Mucosa of rectum (tissue), 2 donors: ENCODE results near the gene ITGA3.

Experiments used
- H3K27ac ChIP-seq, 2 donors: one replicate each; pipeline ENCODE4 v1.7.0; 2013; ENCODE audit warnings: inconsistent platforms in 2 of 2, low read depth in 2 of 2, low read length in 2 of 2
- H3K27me3 ChIP-seq, 2 donors: one replicate each; pipeline ENCODE4 v1.7.0; 2013; ENCODE audit warnings: low read length in 2 of 2; ENCODE audit not compliant: control insufficient read depth in 2 of 2, insufficient read depth in 2 of 2
- H3K36me3 ChIP-seq, 2 donors: one replicate each; pipeline ENCODE4 v1.7.0; 2013; ENCODE audit warnings: low read length in 2 of 2; ENCODE audit not compliant: control insufficient read depth in 2 of 2, insufficient read depth in 2 of 2
- H3K4me1 ChIP-seq, 2 donors: one replicate each; pipeline ENCODE4 v1.7.0; 2013; ENCODE audit warnings: low read length in 2 of 2, mild to moderate bottlenecking in 1 of 2; ENCODE audit not compliant: control insufficient read depth in 2 of 2, insufficient read depth in 2 of 2
- H3K4me3 ChIP-seq, 2 donors: one replicate each; pipeline ENCODE4 v1.7.0; 2013; ENCODE audit warnings: low read length in 2 of 2
- H3K9ac ChIP-seq, 2 donors: one replicate each; pipeline ENCODE4 v1.7.0; 2013; ENCODE audit warnings: low read length in 2 of 2, low read depth in 1 of 2, mild to moderate bottlenecking in 1 of 2
- H3K9me3 ChIP-seq, 2 donors: one replicate each; pipeline ENCODE4 v1.7.0; 2013; ENCODE audit warnings: low read length in 2 of 2; ENCODE audit not compliant: control insufficient read depth in 2 of 2
- donor health status: healthy.
- donor health status: Normal muscosa, but diverticular disease.

Gene ITGA3

DNA sequence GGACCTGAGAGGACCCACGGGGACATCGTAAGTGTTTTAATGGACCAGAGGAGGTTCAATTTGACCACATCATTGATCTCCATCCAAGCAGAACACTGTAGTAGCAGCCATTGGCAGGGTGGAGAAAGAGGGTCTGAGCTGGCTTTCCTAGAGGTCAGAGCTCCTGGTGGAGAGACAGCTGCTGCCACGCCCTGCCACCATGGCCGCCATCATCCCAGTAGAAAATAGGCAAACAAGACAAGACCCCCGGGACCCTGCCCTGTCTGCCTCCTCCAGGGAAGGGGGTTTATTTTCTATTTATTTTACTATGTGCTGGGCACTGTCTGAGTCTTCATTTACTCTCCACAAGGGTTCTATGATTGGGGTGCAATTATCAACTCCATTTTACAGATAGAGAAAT is 11.4 kb upstream of the ITGA3 start:
- H3K36me3 ChIP-seq: no peaks in the 10 kb centered on the region
- H3K27ac ChIP-seq: no peak overlapping the region
- H3K9ac ChIP-seq: no peak overlapping the region
- no peaks in the 10 kb centered on the region for H3K27me3 ChIP-seq
- H3K4me3 ChIP-seq: no peak overlapping the region
- H3K9me3 ChIP-seq: no peaks in the 10 kb centered on the region
- H3K4me1 ChIP-seq: peaks cover 0 to 22% of the 10 kb centered on the region in 2 donors

DNA sequence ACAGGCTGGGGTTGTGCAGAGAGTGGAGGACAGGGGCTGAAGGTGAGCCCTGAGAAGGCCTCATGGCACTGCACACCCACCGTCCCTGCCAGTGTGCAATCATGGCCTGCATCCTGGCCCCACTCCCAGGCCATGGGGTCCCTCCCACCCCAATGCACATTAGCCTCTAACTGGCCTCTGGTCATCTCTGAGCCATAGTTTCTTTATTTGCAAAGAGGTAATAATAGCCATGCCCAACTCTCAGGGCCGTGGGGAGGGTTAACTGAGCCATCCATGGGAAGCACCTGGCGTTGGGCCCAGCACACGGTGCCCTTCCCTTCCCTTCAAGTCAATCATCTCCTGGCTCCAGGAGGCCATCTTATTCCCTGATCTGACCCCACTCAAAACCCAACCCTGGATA is 10.8 kb upstream of the ITGA3 start:
- no peak overlapping the region for H3K9ac ChIP-seq
- no peaks in the 10 kb centered on the region for H3K9me3 ChIP-seq
- H3K36me3 ChIP-seq: no peaks in the 10 kb centered on the region
- H3K4me1 ChIP-seq: peaks cover 0 to 22% of the 10 kb centered on the region in 2 donors
- no peaks in the 10 kb centered on the region for H3K27me3 ChIP-seq
- H3K27ac ChIP-seq: no peak overlapping the region
- H3K4me3 ChIP-seq: no peak overlapping the region

DNA sequence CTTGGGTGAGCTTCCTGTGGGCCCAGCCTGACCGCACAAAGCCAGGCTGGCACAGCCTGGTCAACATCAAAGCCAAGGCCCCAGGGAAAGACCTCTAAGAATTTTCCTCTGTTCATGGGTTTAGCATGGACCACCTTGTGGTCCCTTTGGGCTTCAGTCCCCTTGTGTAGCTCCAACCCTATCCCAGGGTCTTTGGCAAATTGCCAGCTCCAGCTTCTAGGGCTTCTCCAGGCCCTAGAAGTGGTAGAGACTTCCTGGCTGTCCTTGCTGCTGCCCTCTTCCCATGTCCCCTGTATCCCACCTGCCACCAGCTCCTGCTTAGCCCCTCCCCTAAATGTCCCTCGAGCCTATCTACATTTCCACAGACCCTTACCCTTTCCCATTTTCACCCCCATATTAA is 9.7 kb upstream of the ITGA3 start:
- no peak overlapping the region for H3K27ac ChIP-seq
- no peaks in the 10 kb centered on the region for H3K36me3 ChIP-seq
- H3K4me1 ChIP-seq: peaks cover 3 to 27% of the 10 kb centered on the region in 2 donors
- no peaks in the 10 kb centered on the region for H3K27me3 ChIP-seq
- H3K4me3 ChIP-seq: no peak overlapping the region
- H3K9me3 ChIP-seq: no peaks in the 10 kb centered on the region
- H3K9ac ChIP-seq: no peak overlapping the region

DNA sequence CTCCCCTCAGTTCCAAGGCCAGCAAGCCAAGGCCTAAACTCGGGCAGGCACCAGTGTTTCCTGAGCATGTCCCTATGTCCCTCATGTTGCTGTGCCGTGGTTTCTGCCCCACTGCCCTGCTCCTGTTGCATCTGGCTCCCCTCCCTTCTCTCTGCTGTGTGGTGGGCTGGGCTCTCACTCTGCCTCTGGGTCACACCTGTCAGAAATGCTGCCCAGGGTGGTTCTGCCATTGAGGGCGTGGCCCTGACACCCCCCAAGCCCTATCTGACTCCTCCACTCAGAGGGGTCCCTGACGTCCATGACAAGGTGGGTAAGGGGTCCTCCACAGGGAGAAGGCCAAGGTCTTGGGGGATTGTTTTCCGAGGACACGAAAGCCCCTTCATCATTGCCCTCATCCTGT is 9.2 kb upstream of the ITGA3 start:
- H3K4me1 ChIP-seq: peaks cover 3 to 31% of the 10 kb centered on the region in 2 donors
- H3K9me3 ChIP-seq: no peaks in the 10 kb centered on the region
- no peaks in the 10 kb centered on the region for H3K36me3 ChIP-seq
- no peak overlapping the region for H3K27ac ChIP-seq
- no peaks in the 10 kb centered on the region for H3K27me3 ChIP-seq
- no peak overlapping the region for H3K4me3 ChIP-seq
- no peak overlapping the region for H3K9ac ChIP-seq

- no peak overlapping the region for H3K4me3 ChIP-seq
- H3K4me1 ChIP-seq: peaks cover 3 to 35% of the 10 kb centered on the region in 2 donors
- no peaks in the 10 kb centered on the region for H3K27me3 ChIP-seq
- no peak overlapping the region for H3K27ac ChIP-seq
- no peaks in the 10 kb centered on the region for H3K36me3 ChIP-seq
- H3K9me3 ChIP-seq: no peaks in the 10 kb centered on the region
- H3K9ac ChIP-seq: no peak overlapping the region
These were observed 8.8 kb upstream of the ITGA3 start for GRCh38 chr17:50047083-50047482.

DNA sequence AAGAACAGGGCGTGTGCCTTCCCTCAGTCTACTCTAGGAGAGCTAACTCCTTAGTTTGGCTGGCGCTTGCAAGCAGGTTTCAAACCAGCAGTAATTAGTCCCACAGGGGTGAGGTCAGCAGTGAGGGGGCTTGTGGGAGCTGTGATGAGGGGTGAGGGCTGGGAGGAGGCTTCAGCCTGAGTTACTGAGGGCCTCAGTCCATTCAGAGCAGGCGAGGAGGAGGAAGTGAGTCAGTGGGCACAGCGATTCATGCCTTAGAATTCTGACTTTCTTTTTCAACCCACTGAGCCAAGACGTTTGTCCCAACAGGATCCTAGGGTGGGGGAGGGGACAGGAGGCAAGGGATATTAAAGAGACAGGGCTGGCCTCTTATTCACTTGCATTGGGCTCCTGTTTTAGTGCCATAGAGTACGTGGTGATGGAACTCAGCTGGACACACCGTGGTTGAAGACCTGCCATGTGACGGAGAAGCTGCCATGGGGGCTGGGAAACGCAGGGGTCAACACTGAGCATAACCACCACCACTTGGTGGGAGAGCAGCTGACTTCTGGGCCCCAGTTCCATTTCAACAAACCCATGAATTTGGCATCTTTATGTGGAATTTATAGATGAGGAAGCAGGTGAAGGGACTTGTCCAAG is 8.3 kb upstream of the ITGA3 start:
- Histone ChIP-seq H3K36me3 (no peaks in the 10 kb centered on the region), H3K27me3 (no peaks in the 10 kb centered on the region), H3K27ac (no peak overlapping the region), H3K9me3 (no peaks in the 10 kb centered on the region), H3K4me3 (no peak overlapping the region), H3K4me1 (peaks cover 3 to 40% of the 10 kb centered on the region in 2 donors), H3K9ac (no peak overlapping the region)

GRCh38 chr17:50048146-50048720 is 7.7 kb upstream of the ITGA3 start:
- peaks cover 3 to 46% of the 10 kb centered on the region in 2 donors for H3K4me1 ChIP-seq
- no peak overlapping the region for H3K4me3 ChIP-seq

GRCh38 chr17:50048988-50049387 is 6.9 kb upstream of the ITGA3 start:
- Histone ChIP-seq H3K4me3 (no peak overlapping the region), H3K9ac (no peak overlapping the region), H3K27ac (no peak overlapping the region), H3K27me3 (no peaks in the 10 kb centered on the region), H3K36me3 (no peaks in the 10 kb centered on the region), H3K9me3 (no peaks in the 10 kb centered on the region), H3K4me1 (peaks cover 3 to 45% of the 10 kb centered on the region in 2 donors)

More at GRCh38 chr17:50048146-50048720, 7.7 kb upstream of the ITGA3 start:
- Histone ChIP-seq H3K9me3 (no peaks in the 10 kb centered on the region), H3K9ac (no peak overlapping the region), H3K36me3 (no peaks in the 10 kb centered on the region), H3K27me3 (no peaks in the 10 kb centered on the region), H3K27ac (no peak overlapping the region)

DNA sequence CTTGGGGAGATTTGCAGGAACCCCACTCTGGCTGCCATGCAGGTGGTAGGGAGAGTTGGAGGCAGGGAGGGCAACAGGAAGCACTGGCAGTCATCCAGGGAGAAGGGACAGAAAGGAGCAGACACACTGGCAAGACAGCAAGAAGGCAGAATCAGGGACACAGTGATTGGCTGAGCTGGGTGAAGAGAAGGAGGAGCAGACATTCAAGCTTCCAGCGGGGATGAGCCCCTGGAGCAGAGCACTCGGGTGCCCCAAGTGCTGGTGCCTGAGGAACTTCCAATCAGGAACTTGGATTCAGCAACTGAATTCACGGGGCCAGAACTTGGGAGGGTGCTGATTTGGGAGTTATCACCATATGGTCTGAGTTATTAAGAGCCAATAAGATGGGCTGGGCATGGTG is 6.3 kb upstream of the ITGA3 start:
- Histone ChIP-seq H3K36me3 (no peaks in the 10 kb centered on the region), H3K4me1 (peaks cover 3 to 39% of the 10 kb centered on the region in 2 donors), H3K9ac (no peak overlapping the region), H3K27ac (no peak overlapping the region), H3K4me3 (no peak overlapping the region), H3K27me3 (no peaks in the 10 kb centered on the region), H3K9me3 (no peaks in the 10 kb centered on the region)

- Histone ChIP-seq H3K9me3 (no peaks in the 10 kb centered on the region), H3K9ac (no peak overlapping the region), H3K27ac (no peak overlapping the region), H3K36me3 (no peaks in the 10 kb centered on the region), H3K4me3 (no peak overlapping the region), H3K4me1 (peaks cover 8 to 38% of the 10 kb centered on the region in 2 donors), H3K27me3 (no peaks in the 10 kb centered on the region)
These were observed 5.4 kb upstream of the ITGA3 start for GRCh38 chr17:50050431-50051032.
